Lower leg skin (tissue), 4 donors: ENCODE data around the gene C19orf53. TPM values are rescaled to one million over a fixed set of nuclear protein-coding genes. Genes with fewer than 3 reads are reported as not detected.

Source experiments
- DNase-seq, 2 donors: peaks; one replicate each; pipeline ENCODE4 v3.0.0-alpha.2; 2019; ENCODE audit warnings: low spot score in 2 of 2
- H3K4me3 ChIP-seq: fragments of 200-600 bp; sonication (generic); 2 replicates; pipeline ENCODE4 v1.5.1; 2017; ENCODE audit warnings: mild to moderate bottlenecking, low read depth; ENCODE audit not compliant: poor library complexity, severe bottlenecking
- CTCF ChIP-seq, 3 donors: fragments of 450-650 bp; IDR thresholded peaks; one replicate each; pipeline ENCODE4 v1.5.1; 2016; ENCODE audit warnings: antibody characterized with exemption in 3 of 3, mild to moderate bottlenecking in 3 of 3, moderate library complexity in 2 of 3
- POLR2A ChIP-seq, 2 donors: fragments of 450-650 bp; IDR thresholded peaks; one replicate each; pipeline ENCODE4 v1.6.1; 2016 to 2017; ENCODE audit warnings: antibody characterized with exemption in 2 of 2, mild to moderate bottlenecking in 1 of 2, moderate library complexity in 1 of 2
- WGBS, 2 donors: methylation state at CpG; one replicate each; pipeline ENCODE4 v1.1.5; 2018; 5-methylcytosine and 5-hydroxymethylcytosine counted together
- intact Hi-C: fragments of 100-400 bp; cut with DNase I; formaldehyde crosslinking; loops from one replicate; pipeline ENCODE4 v1.15.0; 2023; ENCODE audit warnings: low total_unique reads
- total RNA-seq, 4 donors: library from RNA; depleted of rRNA; stranded (reverse); fragments of >200 nt; gene quantifications; one replicate each; pipeline ENCODE4 v1.1.0, GENCODE V29; 2016

The C19orf53 gene
- total RNA-seq, 4 donors from 2014 or later: 113 to 200 (median 145) TPM

- intact Hi-C loops: no loop called here
- no peak overlapping the region for H3K4me3 ChIP-seq
- DNase-seq: no peak
- TF ChIP-seq CTCF (IDR thresholded peaks at IDR 0.05) (no peak), POLR2A (IDR thresholded peaks at IDR 0.05) (no peak)
- 85 to 89% methylated on average over 35 of the region's 35 CpGs for WGBS, 2 donors
Measured at GRCh38 chr19:13804830-13805683, 30.8 kb downstream of the C19orf53 start.

- no peak for TF ChIP-seq POLR2A (IDR thresholded peaks at IDR 0.05)
- no peak for TF ChIP-seq CTCF (IDR thresholded peaks at IDR 0.05)
- 92 to 99% methylated on average over 3 of the region's 3 CpGs for WGBS, 2 donors
- H3K4me3 ChIP-seq: no peak overlapping the region
- intact Hi-C loops: no loop called here
- no peak for DNase-seq
Measured at GRCh38 chr19:13806728-13807127, 32.5 kb downstream of the C19orf53 start.

GRCh38 chr19:13807421-13808021, 33.3 kb downstream of the C19orf53 start:
- WGBS, 2 donors: 95 to 97% methylated on average over 3 of the region's 3 CpGs
- intact Hi-C loops: no loop called here

GRCh38 chr19:13808856-13809255, 34.6 kb downstream of the C19orf53 start:
- TF ChIP-seq CTCF (IDR thresholded peaks at IDR 0.05): no peak
- TF ChIP-seq POLR2A (IDR thresholded peaks at IDR 0.05): no peak
- WGBS, 2 donors: 95 to 97% methylated on average over 32 to 34 of the region's 34 CpGs
- intact Hi-C loops: no loop called here
- DNase-seq: no peak
- no peak overlapping the region for H3K4me3 ChIP-seq

More at GRCh38 chr19:13807421-13808021, 33.3 kb downstream of the C19orf53 start:
- no peak for DNase-seq
- no peak for TF ChIP-seq POLR2A (IDR thresholded peaks at IDR 0.05)
- no peak for TF ChIP-seq CTCF (IDR thresholded peaks at IDR 0.05)
- no peak overlapping the region for H3K4me3 ChIP-seq

- no peak overlapping the region for H3K4me3 ChIP-seq
- TF ChIP-seq POLR2A (IDR thresholded peaks at IDR 0.05) (no peak), CTCF (IDR thresholded peaks at IDR 0.05) (no peak)
- intact Hi-C loops: no loop called here
- 90 to 93% methylated on average over 11 of the region's 11 CpGs for WGBS, 2 donors
- no peak for DNase-seq
Measured at GRCh38 chr19:13812544-13812943, 38.3 kb downstream of the C19orf53 start.
